Measurements from ENCODE around the gene STK24.

Gene STK24

GRCh38 chr13:98496479-98496791, 80.5 kb downstream of the STK24 start:
- no peaks in the 10 kb centered on the region for H3K36me3 ChIP-seq (replicated peaks)
- DNase-seq, result no peak
- H3K27ac ChIP-seq, result no peak overlapping the region
- in situ Hi-C loops (cut with HindIII; ENCODE audit: low pct_ligation_motif_present, low sequenced_read_pairs), result no loop called here
- TF ChIP-seq, protein P1, sequence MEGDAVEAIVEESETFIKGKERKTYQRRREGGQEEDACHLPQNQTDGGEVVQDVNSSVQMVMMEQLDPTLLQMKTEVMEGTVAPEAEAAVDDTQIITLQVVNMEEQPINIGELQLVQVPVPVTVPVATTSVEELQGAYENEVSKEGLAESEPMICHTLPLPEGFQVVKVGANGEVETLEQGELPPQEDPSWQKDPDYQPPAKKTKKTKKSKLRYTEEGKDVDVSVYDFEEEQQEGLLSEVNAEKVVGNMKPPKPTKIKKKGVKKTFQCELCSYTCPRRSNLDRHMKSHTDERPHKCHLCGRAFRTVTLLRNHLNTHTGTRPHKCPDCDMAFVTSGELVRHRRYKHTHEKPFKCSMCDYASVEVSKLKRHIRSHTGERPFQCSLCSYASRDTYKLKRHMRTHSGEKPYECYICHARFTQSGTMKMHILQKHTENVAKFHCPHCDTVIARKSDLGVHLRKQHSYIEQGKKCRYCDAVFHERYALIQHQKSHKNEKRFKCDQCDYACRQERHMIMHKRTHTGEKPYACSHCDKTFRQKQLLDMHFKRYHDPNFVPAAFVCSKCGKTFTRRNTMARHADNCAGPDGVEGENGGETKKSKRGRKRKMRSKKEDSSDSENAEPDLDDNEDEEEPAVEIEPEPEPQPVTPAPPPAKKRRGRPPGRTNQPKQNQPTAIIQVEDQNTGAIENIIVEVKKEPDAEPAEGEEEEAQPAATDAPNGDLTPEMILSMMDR (IDR thresholded peaks at IDR 0.05; ENCODE audit: low read depth, low read length, missing control alignments), result no peak
- no peak overlapping the region for H3K4me3 ChIP-seq (ENCODE audit: low read depth, low read length)
- no peaks in the 10 kb centered on the region for H3K27me3 ChIP-seq (replicated peaks)

DNA sequence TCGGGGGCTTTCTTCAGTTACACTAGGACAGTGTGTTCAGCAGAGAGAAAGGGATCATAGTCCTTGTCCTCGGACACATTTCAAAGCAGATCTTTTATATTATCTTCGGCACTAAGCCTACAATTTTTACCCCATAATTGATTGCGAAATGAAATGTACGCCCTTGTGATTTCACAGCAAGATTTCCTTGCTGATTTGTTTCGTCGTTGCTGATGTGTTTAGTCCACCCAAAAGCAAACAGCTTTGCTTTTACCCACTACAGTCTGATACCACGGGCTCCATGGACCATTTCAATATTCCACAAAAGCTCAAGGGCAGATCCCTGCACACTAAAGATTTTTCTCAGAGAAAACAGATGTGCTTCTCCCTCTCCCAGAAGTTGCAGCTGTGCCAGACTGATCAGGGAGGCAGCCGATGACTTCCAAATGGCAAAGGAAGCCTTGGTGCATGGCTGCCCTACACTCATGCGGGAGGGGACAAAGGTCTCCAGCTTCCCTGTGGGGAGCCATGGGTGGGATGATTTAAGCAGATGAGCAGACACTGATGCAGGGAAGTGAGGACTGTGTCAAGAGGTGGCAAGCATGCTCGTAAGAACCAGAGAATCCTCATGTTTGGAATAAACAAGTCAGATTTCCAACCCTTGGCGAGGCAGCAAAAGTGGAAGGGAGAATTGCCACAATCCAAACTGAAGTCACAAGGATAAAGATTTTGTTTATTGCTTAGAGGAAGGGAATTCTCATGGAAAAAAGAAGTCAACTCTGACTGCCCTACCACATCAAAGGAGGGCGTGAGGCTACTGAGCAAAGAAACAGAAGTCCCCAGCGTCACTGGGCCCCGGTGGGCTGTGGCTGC, 81.1 kb downstream of the STK24 start:
- no peaks in the 10 kb centered on the region for H3K27me3 ChIP-seq (replicated peaks)
- TF ChIP-seq, protein P1 (IDR thresholded peaks at IDR 0.05; ENCODE audit: low read depth, low read length, missing control alignments), result no peak
- H3K36me3 ChIP-seq (replicated peaks), result no peaks in the 10 kb centered on the region
- DNase-seq, result no peak
- no peak overlapping the region for H3K27ac ChIP-seq
- H3K4me3 ChIP-seq (ENCODE audit: low read depth, low read length), result no peak overlapping the region
- in situ Hi-C loops (cut with HindIII; ENCODE audit: low pct_ligation_motif_present, low sequenced_read_pairs), result no loop called here

DNA sequence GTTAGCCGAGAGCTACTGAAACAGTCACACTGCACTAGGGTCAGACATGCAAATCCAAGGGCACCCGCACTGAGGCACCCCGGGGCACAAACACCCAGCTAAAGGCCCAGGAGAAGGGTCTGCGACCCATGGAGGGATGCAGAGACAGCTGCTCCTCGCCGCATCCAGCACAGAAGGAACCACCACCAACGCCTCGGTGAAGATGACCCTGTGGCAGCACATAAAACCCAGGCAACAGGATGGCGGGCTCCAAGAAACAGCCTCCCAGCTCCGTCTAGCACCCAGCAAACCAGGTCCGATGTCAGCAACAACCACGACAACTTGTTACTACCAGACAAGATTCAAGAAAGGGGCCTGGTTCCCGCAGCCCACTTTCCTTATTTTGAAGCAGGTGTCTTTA, 82.1 kb downstream of the STK24 start:
- in situ Hi-C loops (cut with HindIII; ENCODE audit: low pct_ligation_motif_present, low sequenced_read_pairs), result no loop called here
- Histone ChIP-seq H3K27ac (no peak overlapping the region), H3K27me3 (replicated peaks) (no peaks in the 10 kb centered on the region), H3K36me3 (replicated peaks) (no peaks in the 10 kb centered on the region), H3K4me3 (ENCODE audit: low read depth, low read length) (no peak overlapping the region)
- TF ChIP-seq, protein P1 (IDR thresholded peaks at IDR 0.05; ENCODE audit: low read depth, low read length, missing control alignments), result no peak
- no peak for DNase-seq

DNA sequence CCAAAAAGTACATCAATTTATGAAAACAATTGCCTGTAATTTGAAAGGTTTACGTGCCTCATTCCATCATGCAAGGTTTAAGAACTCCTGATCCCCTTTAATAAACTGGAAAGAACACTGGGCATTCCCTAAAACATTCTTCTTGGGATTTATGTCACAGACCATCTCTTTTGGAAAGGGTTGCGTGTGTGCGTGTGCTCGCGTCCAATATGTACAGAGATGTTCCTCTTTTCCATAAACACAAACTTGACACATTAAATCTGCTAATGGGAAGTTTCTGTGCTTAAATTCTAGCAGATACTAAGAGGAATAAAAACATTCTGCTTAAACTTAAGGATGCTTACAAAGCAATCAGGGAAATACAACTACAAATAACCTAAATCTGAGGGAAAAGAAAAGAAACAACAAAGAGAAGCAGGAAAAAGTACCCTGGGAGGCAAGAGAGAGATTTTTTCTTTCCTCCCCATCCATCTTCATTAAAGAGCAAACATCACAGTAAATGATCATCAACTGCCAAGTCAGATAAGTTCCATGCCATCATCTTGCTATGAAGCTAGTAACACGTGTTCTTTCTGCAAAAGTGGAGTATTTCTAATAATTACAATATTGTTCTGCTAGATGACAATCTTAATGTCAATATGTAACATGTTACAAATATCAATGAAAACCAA, 83.7 kb downstream of the STK24 start:
- Histone ChIP-seq H3K27me3 (replicated peaks) (no peaks in the 10 kb centered on the region), H3K4me3 (ENCODE audit: low read depth, low read length) (no peak overlapping the region), H3K36me3 (replicated peaks) (no peaks in the 10 kb centered on the region), H3K27ac (no peak overlapping the region)
- DNase-seq, result no peak
- in situ Hi-C loops (cut with HindIII; ENCODE audit: low pct_ligation_motif_present, low sequenced_read_pairs), result no loop called here
- TF ChIP-seq, protein P1 (IDR thresholded peaks at IDR 0.05; ENCODE audit: low read depth, low read length, missing control alignments), result no peak

GRCh38 chr13:98492335-98493041, 84.4 kb downstream of the STK24 start:
- Histone ChIP-seq H3K27me3 (replicated peaks) (no peaks in the 10 kb centered on the region), H3K36me3 (replicated peaks) (no peaks in the 10 kb centered on the region), H3K4me3 (ENCODE audit: low read depth, low read length) (no peak overlapping the region), H3K27ac (no peak overlapping the region)
- TF ChIP-seq, protein P1 (IDR thresholded peaks at IDR 0.05; ENCODE audit: low read depth, low read length, missing control alignments), result no peak
- in situ Hi-C loops (cut with HindIII; ENCODE audit: low pct_ligation_motif_present, low sequenced_read_pairs), result no loop called here
- no peak for DNase-seq
